ENCODE results near the gene ZNF335. TPM values are rescaled to one million over a fixed set of nuclear protein-coding genes. Genes with fewer than 3 reads are reported as not detected.

The ZNF335 gene
- total and polyA plus RNA-seq, 2 of the 13 experiments (the other 11 are each of a cell fraction or from before 2014, with no cell fraction given), result 9.7 to 13.7 TPM

- no peak for TF ChIP-seq ZNF839 (CRISPR knock-in tag; IDR thresholded peaks at IDR 0.05; ENCODE audit: borderline replicate concordance)
- no peak for TF ChIP-seq CREB1 (IDR thresholded peaks at IDR 0.05)
- no peak for TF ChIP-seq CREB1 (CRISPR knock-in tag; IDR thresholded peaks at IDR 0.05)
- TF ChIP-seq PRPF4 (IDR thresholded peaks at IDR 0.05; ENCODE audit: low read depth, low read length, poor library complexity, severe bottlenecking), result no peak
- no peak for TF ChIP-seq ZNF749 (CRISPR knock-in tag; IDR thresholded peaks at IDR 0.05; ENCODE audit: borderline replicate concordance)
- no peak for TF ChIP-seq MED13 (CRISPR knock-in tag; IDR thresholded peaks at IDR 0.05)
- TF ChIP-seq ZNF598 (CRISPR knock-in tag; IDR thresholded peaks at IDR 0.05; ENCODE audit: borderline replicate concordance), result no peak
- 0 out of 2 replicates have a peak, but pooled peaks have one; percentile 40 for TF ChIP-seq PHF21A (CRISPR knock-in tag; IDR thresholded peaks at IDR 0.05)
- peak in 1 of 2 experiments; percentile 49; a peak in 1 of 4 replicates for TF ChIP-seq HMGXB4 (CRISPR knock-in tag; IDR thresholded peaks at IDR 0.05; ENCODE audit: borderline replicate concordance in 1 of 2, low read depth in 1 of 2)
- TF ChIP-seq SALL1 (CRISPR knock-in tag; IDR thresholded peaks at IDR 0.05), result peak; percentile 69; the same call in 1 of the 2 replicates
- peak; percentile 38; the same call in 1 of the 2 replicates for TF ChIP-seq ZNF331 (CRISPR knock-in tag; IDR thresholded peaks at IDR 0.05)
- no peak for TF ChIP-seq ZBTB46 (CRISPR knock-in tag; IDR thresholded peaks at IDR 0.05; ENCODE audit: borderline replicate concordance)
- no peak for TF ChIP-seq SMYD3 (CRISPR knock-in tag; IDR thresholded peaks at IDR 0.05)
- no peak for TF ChIP-seq ZNF138 (CRISPR knock-in tag; IDR thresholded peaks at IDR 0.05; ENCODE audit: low read depth)
Measured at GRCh38 chr20:46014517-46015396, 42.8 kb upstream of the ZNF335 start (continued).

All from HepG2 (cell line).